Activated CD8-positive, alpha-beta T cell treated with anti-CD3 and anti-CD28 coated beads for 36 hours (primary cell): Measurements from ENCODE around the gene RBM15B. TPM values are rescaled to one million over a fixed set of nuclear protein-coding genes. Genes with fewer than 3 reads are reported as not detected.
"Not testable (repeated sequence)": the region's sequence is repeated elsewhere in the genome, so short reads cannot be mapped to it uniquely, and the experiment has no call there.

ENCODE experiments used
- ATAC-seq: fragments of 200-7000 bp; cut with Tn5 transposase; one replicate; pipeline ENCODE4 v1.10.0; 2021; ENCODE audit warnings: mild to moderate bottlenecking, moderate library complexity
- CTCF ChIA-PET: fragments of 350-600 bp; sonication (Branson Sonifier 250); formaldehyde crosslinking; loops from one replicate; lab custom pipeline; 2021; ENCODE audit warnings: antibody characterized with exemption; lab: Charles Lee
- POLR2A ChIA-PET: fragments of 350-600 bp; sonication (Branson Sonifier 250); formaldehyde crosslinking; loops from one replicate; lab custom pipeline; 2021; ENCODE audit warnings: antibody characterized with exemption; lab: Charles Lee
- DNase-seq: peaks from one replicate; pipeline ENCODE4 v3.0.0-alpha.2; 2020
- H3K27ac Mint-ChIP-seq: one replicate; pipeline ENCODE4 v1.8.0; 2021; ENCODE audit warnings: mild to moderate bottlenecking, mixed read lengths
- H3K27me3 Mint-ChIP-seq: one replicate; pipeline ENCODE4 v1.8.0; 2021; ENCODE audit warnings: mixed read lengths
- H3K36me3 Mint-ChIP-seq: one replicate; pipeline ENCODE4 v1.8.0; 2021; ENCODE audit warnings: low read depth, mixed read lengths
- H3K4me1 Mint-ChIP-seq: one replicate; pipeline ENCODE4 v1.8.0; 2021; ENCODE audit warnings: low read depth, mixed read lengths
- H3K4me3 Mint-ChIP-seq: one replicate; pipeline ENCODE4 v1.8.0; 2021; ENCODE audit warnings: mild to moderate bottlenecking, moderate library complexity, mixed read lengths
- H3K9me3 Mint-ChIP-seq: one replicate; pipeline ENCODE4 v1.8.0; 2021; ENCODE audit warnings: mixed read lengths
- intact Hi-C: fragments of 100-400 bp; cut with micrococcal nuclease; formaldehyde crosslinking; loops from one replicate; pipeline ENCODE4 v1.10.0; 2022
- total RNA-seq, 2 experiments: library from RNA; stranded (reverse); gene quantifications; one replicate each; pipeline ENCODE4 v1.2.3, GENCODE V29; 2021
- TF ChIP-seq, protein P1 (sequence below): fragments of 200-600 bp; IDR thresholded peaks from one replicate; pipeline ENCODE4 v1.8.0; 2022; ENCODE audit warnings: antibody characterized with exemption, mild to moderate bottlenecking

RBM15B gene
- total RNA-seq, 2 experiments from 2014 or later, result 20.8 to 20.9 TPM

GRCh38 chr3:51384726-51385473 is 6.2 kb upstream of the RBM15B start, which contains the start of gene MANF:
TSS of gene MANF (plus strand) at chr3:51385291. CDS start at chr3:51385343, 52 bp downstream.
- Mint-ChIP-seq H3K4me1 (peaks cover 43% of the 10 kb centered on the region), H3K27ac (peak within 1 kb of the TSS; percentile 97), H3K9me3 (no peaks in the 10 kb centered on the region), H3K27me3 (no peaks in the 10 kb centered on the region), H3K4me3 (peak within 1 kb of the TSS; percentile 88), H3K36me3 (peaks cover 46% of the 10 kb centered on the region)
- CTCF ChIA-PET, result interaction anchor here (0.8 to 1.7 kb wide), 3 partner anchors 7 to 413 kb away, joined by 3 to 4 read pairs (median 3); no protein-coding TSS in a partner anchor
- POLR2A ChIA-PET, result interaction anchor here (0.5 to 3.2 kb wide), 8 partner anchors 8 to 775 kb away, joined by 3 to 11 read pairs (median 5); partner anchors contain the start of genes DCAF1 and MAPKAPK3
- TF ChIP-seq, protein P1, sequence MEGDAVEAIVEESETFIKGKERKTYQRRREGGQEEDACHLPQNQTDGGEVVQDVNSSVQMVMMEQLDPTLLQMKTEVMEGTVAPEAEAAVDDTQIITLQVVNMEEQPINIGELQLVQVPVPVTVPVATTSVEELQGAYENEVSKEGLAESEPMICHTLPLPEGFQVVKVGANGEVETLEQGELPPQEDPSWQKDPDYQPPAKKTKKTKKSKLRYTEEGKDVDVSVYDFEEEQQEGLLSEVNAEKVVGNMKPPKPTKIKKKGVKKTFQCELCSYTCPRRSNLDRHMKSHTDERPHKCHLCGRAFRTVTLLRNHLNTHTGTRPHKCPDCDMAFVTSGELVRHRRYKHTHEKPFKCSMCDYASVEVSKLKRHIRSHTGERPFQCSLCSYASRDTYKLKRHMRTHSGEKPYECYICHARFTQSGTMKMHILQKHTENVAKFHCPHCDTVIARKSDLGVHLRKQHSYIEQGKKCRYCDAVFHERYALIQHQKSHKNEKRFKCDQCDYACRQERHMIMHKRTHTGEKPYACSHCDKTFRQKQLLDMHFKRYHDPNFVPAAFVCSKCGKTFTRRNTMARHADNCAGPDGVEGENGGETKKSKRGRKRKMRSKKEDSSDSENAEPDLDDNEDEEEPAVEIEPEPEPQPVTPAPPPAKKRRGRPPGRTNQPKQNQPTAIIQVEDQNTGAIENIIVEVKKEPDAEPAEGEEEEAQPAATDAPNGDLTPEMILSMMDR, result no peak
- DNase-seq, result peak; percentile 99
- peak; percentile 96 for ATAC-seq
- intact Hi-C loops, result loop anchor here (5.0 to 10.0 kb wide), 2 partner anchors 300 to 768 kb away; partner anchors contain the start of gene MAPKAPK3

GRCh38 chr3:51385621-51386091 is 5.4 kb upstream of the RBM15B start:
- Mint-ChIP-seq H3K4me1 (peaks cover 49% of the 10 kb centered on the region), H3K9me3 (no peaks in the 10 kb centered on the region), H3K27me3 (no peaks in the 10 kb centered on the region), H3K27ac (peak overlapping the region; percentile 97), H3K4me3 (peak overlapping the region; percentile 88), H3K36me3 (peaks cover 46% of the 10 kb centered on the region)
- ChIA-PET CTCF (interaction anchor here (0.8 to 1.7 kb wide), 5 partner anchors 8 to 414 kb away, joined by 3 to 5 read pairs (median 3); no protein-coding TSS in a partner anchor), POLR2A (interaction anchor here (0.8 to 3.2 kb wide), 7 partner anchors 9 to 816 kb away, joined by 3 to 11 read pairs (median 5); partner anchors contain the start of genes HEMK1 and MAPKAPK3)
- intact Hi-C loops, result loop anchor here (5.0 to 10.0 kb wide), 2 partner anchors 299 to 768 kb away; partner anchors contain the start of gene MAPKAPK3
- TF ChIP-seq, protein P1, result no peak
- DNase-seq (peak; percentile 18), ATAC-seq (no peak)

DNA sequence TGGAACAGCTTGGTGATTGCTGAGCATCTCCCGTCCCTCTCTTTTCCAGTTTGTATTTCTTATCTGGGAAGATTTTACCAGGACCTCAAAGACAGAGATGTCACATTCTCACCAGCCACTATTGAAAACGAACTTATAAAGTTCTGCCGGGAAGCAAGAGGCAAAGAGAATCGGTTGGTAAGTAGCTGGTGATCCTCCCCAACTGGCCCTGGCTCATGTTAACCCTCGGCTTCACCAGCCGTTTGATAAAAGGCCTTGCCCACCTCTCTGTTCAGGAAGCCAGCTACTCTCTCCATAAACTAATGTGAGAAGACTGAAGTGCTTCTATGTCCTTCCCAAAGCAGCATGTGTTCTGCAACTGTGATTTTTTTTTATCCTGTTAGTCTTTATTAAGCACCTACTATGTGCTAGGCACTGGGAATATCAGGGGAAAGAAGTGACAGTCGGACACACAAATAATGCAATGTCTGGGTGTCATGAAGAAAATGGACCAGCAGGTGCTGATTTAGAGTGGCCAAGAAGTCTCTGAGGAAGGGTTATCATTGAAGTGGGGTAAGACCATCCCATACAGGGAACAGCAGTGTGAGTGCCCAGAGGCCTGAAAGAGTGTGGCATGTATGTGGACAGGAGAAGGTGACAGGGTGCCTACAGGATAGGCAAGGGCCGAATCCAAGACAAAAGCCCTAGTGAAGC is 4.8 kb upstream of the RBM15B start:
- POLR2A ChIA-PET, result interaction anchor here (0.6 to 3.2 kb wide), 7 partner anchors 11 to 817 kb away, joined by 3 to 11 read pairs (median 5); partner anchors contain the start of genes HEMK1 and MAPKAPK3
- Mint-ChIP-seq H3K27me3 (no peaks in the 10 kb centered on the region), H3K4me1 (peaks cover 50% of the 10 kb centered on the region), H3K36me3 (peaks cover 46% of the 10 kb centered on the region), H3K9me3 (no peaks in the 10 kb centered on the region), H3K27ac (peak overlapping the region; percentile 97), H3K4me3 (peak overlapping the region; percentile 88)
- intact Hi-C loops, result loop anchor here (5.0 to 10.0 kb wide), 2 partner anchors 298 to 769 kb away; partner anchors contain the start of gene MAPKAPK3
- TF ChIP-seq, protein P1, result no peak
- DNase-seq (no peak), ATAC-seq (no peak)
- CTCF ChIA-PET, result interaction anchor here (0.9 to 1.7 kb wide), 4 partner anchors 8 to 304 kb away, joined by 3 to 5 read pairs (median 4); no protein-coding TSS in a partner anchor

DNA sequence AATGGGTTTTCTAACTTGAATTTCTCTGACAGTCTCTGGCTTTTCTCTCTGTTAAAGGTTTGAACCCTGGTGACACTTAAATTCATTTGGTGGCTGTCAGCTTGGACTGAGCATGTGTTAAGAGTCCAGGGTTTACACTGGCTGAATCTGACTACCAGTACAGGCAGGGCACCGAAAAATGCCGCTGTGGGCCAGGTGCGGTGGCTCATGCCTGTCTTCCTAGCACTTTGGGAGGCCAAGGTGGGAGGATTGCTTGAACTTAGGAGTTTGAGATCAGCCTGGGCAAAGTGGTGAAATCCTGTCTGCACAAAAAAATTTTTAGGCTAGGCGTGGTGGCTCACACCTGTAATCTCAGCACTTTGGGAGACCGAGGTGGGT is 4.2 kb upstream of the RBM15B start:
- ChIA-PET POLR2A (interaction anchor here (1.2 to 2.7 kb wide), 2 partner anchors 777 to 794 kb away, joined by 4 to 11 read pairs; no protein-coding TSS in a partner anchor), CTCF (interaction anchor here (1.0 to 3.6 kb wide), 2 partner anchors 415 to 771 kb away, joined by 4 to 20 read pairs; partner anchors contain the start of gene MAPKAPK3)
- DNase-seq, result no peak
- TF ChIP-seq, protein P1, result no peak
- H3K9me3 Mint-ChIP-seq, result no peaks in the 10 kb centered on the region
- H3K36me3 Mint-ChIP-seq, result peaks cover 48% of the 10 kb centered on the region
- no peak for ATAC-seq
- H3K27me3 Mint-ChIP-seq, result no peaks in the 10 kb centered on the region
- H3K27ac Mint-ChIP-seq, result peak overlapping the region; percentile 97
- peak overlapping the region; percentile 88 for H3K4me3 Mint-ChIP-seq
- H3K4me1 Mint-ChIP-seq, result peaks cover 50% of the 10 kb centered on the region
- intact Hi-C loops, result loop anchor here (5.0 to 10.0 kb wide), 2 partner anchors 298 to 770 kb away; partner anchors contain the start of gene MAPKAPK3

- CTCF ChIA-PET, result interaction anchor here (0.9 to 3.6 kb wide), 4 partner anchors 9 to 771 kb away, joined by 3 to 20 read pairs (median 4); partner anchors contain the start of gene MAPKAPK3
- not testable (repeated sequence) for DNase-seq, H3K27me3 Mint-ChIP-seq, ATAC-seq, H3K9me3 Mint-ChIP-seq
- peaks cover 50% of the 10 kb centered on the region for H3K4me1 Mint-ChIP-seq
- intact Hi-C loops, result loop anchor here (5.0 to 10.0 kb wide), 2 partner anchors 298 to 770 kb away; partner anchors contain the start of gene MAPKAPK3
- H3K36me3 Mint-ChIP-seq, result peaks cover 51% of the 10 kb centered on the region
- peak overlapping the region; percentile 88 for H3K4me3 Mint-ChIP-seq
- POLR2A ChIA-PET, result interaction anchor here (0.9 kb wide), 1 partner anchor 777 kb away, joined by 6 read pairs; no protein-coding TSS in a partner anchor
- H3K27ac Mint-ChIP-seq, result peak overlapping the region; percentile 17
Measured at GRCh38 chr3:51387281-51387680, 3.8 kb upstream of the RBM15B start.
